Measurements from ENCODE around the gene CYP4F2. TPM values are rescaled to one million over a fixed set of nuclear protein-coding genes. Genes with fewer than 3 reads are reported as not detected.

Gene CYP4F2
- total RNA-seq, 1 donor: 1.3 TPM

Small RNAs within 50 kb of the gene (small RNA-seq; reads per million reads assigned to genes)
- gene CYP4F36P: not detected

Other genes with a start within 250 kb of the CYP4F2 start
- gene CYP4F12, start 225.0 kb downstream of the CYP4F2 start, total RNA-seq: 0.27 TPM
- not detected for gene OR10H2, start 170.1 kb downstream of the CYP4F2 start, total RNA-seq
- gene OR10H3, start 160.1 kb downstream of the CYP4F2 start, total RNA-seq: not detected
- not detected for gene OR10H5, start 110.4 kb downstream of the CYP4F2 start, total RNA-seq
- gene OR10H1, start 82.4 kb downstream of the CYP4F2 start, total RNA-seq: under 0.01 TPM
- 0.27 TPM for gene CYP4F11, start 36.5 kb upstream of the CYP4F2 start, total RNA-seq
- not detected for gene OR10H4, start 50.9 kb upstream of the CYP4F2 start, total RNA-seq
- 163 TPM for gene TPM4, start 178.4 kb upstream of the CYP4F2 start, total RNA-seq
- gene RAB8A, start 213.8 kb upstream of the CYP4F2 start, total RNA-seq: 130 TPM
- 160 TPM for gene HSH2D, start 245.6 kb upstream of the CYP4F2 start, total RNA-seq